ENCODE data around the gene ACYP2.

The ACYP2 gene

GRCh38 chr2:54336136-54336976, 220.9 kb downstream of the ACYP2 start:
- CTCF ChIA-PET: interaction anchor here (0.6 to 1.4 kb wide), 2 partner anchors 104 to 130 kb away, joined by 4 read pairs; no protein-coding TSS in a partner anchor
- no peaks in the 10 kb centered on the region for H3K36me3 ChIP-seq (ENCODE audit: control insufficient read depth in 2 of 2, insufficient read depth in 1 of 2, low read length in 2 of 2)
- TF ChIP-seq WT1 (tag by site-specific recombination; IDR thresholded peaks at IDR 0.05) (no peak), ZNF560 (tag by site-specific recombination; IDR thresholded peaks at IDR 0.05; ENCODE audit: borderline replicate concordance) (no peak), ZNF114 (tag by site-specific recombination; IDR thresholded peaks at IDR 0.05) (no peak), ZXDB (tag by site-specific recombination; IDR thresholded peaks at IDR 0.05) (no peak), ZNF626 (tag by site-specific recombination; IDR thresholded peaks at IDR 0.05) (no peak), ZNF16 (tag by site-specific recombination; IDR thresholded peaks at IDR 0.05; ENCODE audit: low read depth) (no peak), KLF7 (tag by site-specific recombination; IDR thresholded peaks at IDR 0.05; ENCODE audit: borderline replicate concordance) (no peak), ZNF785 (tag by site-specific recombination; IDR thresholded peaks at IDR 0.05) (no peak), ZBTB10 (tag by site-specific recombination; IDR thresholded peaks at IDR 0.05) (no peak), ZNF571 (tag by site-specific recombination; IDR thresholded peaks at IDR 0.05) (no peak), ZNF473 (tag by site-specific recombination; IDR thresholded peaks at IDR 0.05) (no peak)
- TF ChIP-seq, protein P1, sequence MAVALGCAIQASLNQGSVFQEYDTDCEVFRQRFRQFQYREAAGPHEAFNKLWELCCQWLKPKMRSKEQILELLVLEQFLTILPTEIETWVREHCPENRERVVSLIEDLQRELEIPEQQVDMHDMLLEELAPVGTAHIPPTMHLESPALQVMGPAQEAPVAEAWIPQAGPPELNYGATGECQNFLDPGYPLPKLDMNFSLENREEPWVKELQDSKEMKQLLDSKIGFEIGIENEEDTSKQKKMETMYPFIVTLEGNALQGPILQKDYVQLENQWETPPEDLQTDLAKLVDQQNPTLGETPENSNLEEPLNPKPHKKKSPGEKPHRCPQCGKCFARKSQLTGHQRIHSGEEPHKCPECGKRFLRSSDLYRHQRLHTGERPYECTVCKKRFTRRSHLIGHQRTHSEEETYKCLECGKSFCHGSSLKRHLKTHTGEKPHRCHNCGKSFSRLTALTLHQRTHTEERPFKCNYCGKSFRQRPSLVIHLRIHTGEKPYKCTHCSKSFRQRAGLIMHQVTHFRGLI (tag by site-specific recombination; IDR thresholded peaks at IDR 0.05): no peak
- TF ChIP-seq, protein P2, sequence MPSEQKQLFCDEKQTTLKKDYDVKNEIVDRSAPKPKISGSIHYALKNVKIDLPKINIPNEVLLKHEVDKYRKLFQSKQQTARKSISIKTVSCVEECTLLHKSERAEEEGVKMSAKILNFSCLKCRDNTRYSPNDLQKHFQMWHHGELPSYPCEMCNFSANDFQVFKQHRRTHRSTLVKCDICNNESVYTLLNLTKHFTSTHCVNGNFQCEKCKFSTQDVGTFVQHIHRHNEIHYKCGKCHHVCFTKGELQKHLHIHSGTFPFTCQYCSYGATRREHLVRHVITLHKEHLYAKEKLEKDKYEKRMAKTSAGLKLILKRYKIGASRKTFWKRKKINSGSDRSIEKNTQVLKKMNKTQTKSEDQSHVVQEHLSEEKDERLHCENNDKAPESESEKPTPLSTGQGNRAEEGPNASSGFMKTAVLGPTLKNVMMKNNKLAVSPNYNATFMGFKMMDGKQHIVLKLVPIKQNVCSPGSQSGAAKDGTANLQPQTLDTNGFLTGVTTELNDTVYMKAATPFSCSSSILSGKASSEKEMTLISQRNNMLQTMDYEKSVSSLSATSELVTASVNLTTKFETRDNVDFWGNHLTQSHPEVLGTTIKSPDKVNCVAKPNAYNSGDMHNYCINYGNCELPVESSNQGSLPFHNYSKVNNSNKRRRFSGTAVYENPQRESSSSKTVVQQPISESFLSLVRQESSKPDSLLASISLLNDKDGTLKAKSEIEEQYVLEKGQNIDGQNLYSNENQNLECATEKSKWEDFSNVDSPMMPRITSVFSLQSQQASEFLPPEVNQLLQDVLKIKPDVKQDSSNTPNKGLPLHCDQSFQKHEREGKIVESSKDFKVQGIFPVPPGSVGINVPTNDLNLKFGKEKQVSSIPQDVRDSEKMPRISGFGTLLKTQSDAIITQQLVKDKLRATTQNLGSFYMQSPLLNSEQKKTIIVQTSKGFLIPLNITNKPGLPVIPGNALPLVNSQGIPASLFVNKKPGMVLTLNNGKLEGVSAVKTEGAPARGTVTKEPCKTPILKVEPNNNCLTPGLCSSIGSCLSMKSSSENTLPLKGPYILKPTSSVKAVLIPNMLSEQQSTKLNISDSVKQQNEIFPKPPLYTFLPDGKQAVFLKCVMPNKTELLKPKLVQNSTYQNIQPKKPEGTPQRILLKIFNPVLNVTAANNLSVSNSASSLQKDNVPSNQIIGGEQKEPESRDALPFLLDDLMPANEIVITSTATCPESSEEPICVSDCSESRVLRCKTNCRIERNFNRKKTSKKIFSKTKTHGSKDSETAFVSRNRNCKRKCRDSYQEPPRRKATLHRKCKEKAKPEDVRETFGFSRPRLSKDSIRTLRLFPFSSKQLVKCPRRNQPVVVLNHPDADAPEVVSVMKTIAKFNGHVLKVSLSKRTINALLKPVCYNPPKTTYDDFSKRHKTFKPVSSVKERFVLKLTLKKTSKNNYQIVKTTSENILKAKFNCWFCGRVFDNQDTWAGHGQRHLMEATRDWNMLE (tag by site-specific recombination; conservative IDR thresholded peaks at IDR 0.05; ENCODE audit: low read depth): no peak
- TF ChIP-seq, protein P3, sequence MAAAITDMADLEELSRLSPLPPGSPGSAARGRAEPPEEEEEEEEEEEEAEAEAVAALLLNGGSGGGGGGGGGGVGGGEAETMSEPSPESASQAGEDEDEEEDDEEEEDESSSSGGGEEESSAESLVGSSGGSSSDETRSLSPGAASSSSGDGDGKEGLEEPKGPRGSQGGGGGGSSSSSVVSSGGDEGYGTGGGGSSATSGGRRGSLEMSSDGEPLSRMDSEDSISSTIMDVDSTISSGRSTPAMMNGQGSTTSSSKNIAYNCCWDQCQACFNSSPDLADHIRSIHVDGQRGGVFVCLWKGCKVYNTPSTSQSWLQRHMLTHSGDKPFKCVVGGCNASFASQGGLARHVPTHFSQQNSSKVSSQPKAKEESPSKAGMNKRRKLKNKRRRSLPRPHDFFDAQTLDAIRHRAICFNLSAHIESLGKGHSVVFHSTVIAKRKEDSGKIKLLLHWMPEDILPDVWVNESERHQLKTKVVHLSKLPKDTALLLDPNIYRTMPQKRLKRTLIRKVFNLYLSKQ (tag by site-specific recombination; IDR thresholded peaks at IDR 0.05; ENCODE audit: borderline replicate concordance): no peak
- H3K27ac ChIP-seq (ENCODE audit: extremely low read depth, low read depth, low read length): no peak overlapping the region
- POLR2A ChIA-PET: no interaction called here
- no peak overlapping the region for H3K4me3 ChIP-seq (ENCODE audit: low read depth, low read length)
- no peaks in the 10 kb centered on the region for H3K4me1 ChIP-seq (ENCODE audit: control insufficient read depth, insufficient read depth, low read length)
- H3K9me3 ChIP-seq (ENCODE audit: control insufficient read depth, insufficient read depth, low read depth, low read length): no peaks in the 10 kb centered on the region

All from HEK293 (cell line).